Measurements from ENCODE around the gene RAD9A. TPM values are rescaled to one million over a fixed set of nuclear protein-coding genes. Genes with fewer than 3 reads are reported as not detected.

RAD9A gene
- total RNA-seq, 3 donors from 2014 or later, result 11.0 to 31.0 (median 24.6) TPM

- Histone ChIP-seq H3K36me3 (no peaks in the 10 kb centered on the region), H3K9me3 (no peaks in the 10 kb centered on the region), H3K4me3 (no peak overlapping the region), H3K27ac (no peak overlapping the region), H3K4me1 (peaks cover 1 to 2% of the 10 kb centered on the region in 2 donors), H3K27me3 (no peaks in the 10 kb centered on the region)
- intact Hi-C loops (cut with DNase I; ENCODE audit: low total_unique reads), result no loop called here
- DNase-seq (ENCODE audit: low spot score in 2 of 2), result no peak
- TF ChIP-seq POLR2A (IDR thresholded peaks at IDR 0.05) (no peak), POLR2AphosphoS5 (IDR thresholded peaks at IDR 0.05) (no peak), CTCF (IDR thresholded peaks at IDR 0.05) (no peak)
These were observed 4.3 kb upstream of the RAD9A start for GRCh38 chr11:67387518-67387917.

GRCh38 chr11:67389477-67389876, 2.3 kb upstream of the RAD9A start:
- Histone ChIP-seq H3K36me3 (no peaks in the 10 kb centered on the region), H3K4me1 (peaks cover 4% of the 10 kb centered on the region in 2 donors), H3K27me3 (no peaks in the 10 kb centered on the region), H3K4me3 (no peak overlapping the region), H3K9me3 (no peaks in the 10 kb centered on the region), H3K27ac (no peak overlapping the region)
- intact Hi-C loops (cut with DNase I; ENCODE audit: low total_unique reads), result no loop called here
- DNase-seq (ENCODE audit: low spot score in 2 of 2), result no peak
- TF ChIP-seq POLR2AphosphoS5 (IDR thresholded peaks at IDR 0.05) (no peak), CTCF (IDR thresholded peaks at IDR 0.05) (peak in 2 of 3 donors; percentile 23 to 38)

- no peaks in the 10 kb centered on the region for H3K27me3 ChIP-seq
- peak overlapping the region; percentile 78 to 84 for H3K27ac ChIP-seq
- no peak for DNase-seq (ENCODE audit: low spot score in 2 of 2)
- H3K4me3 ChIP-seq, result peak overlapping the region; percentile 74 to 98 (median 93)
- no peaks in the 10 kb centered on the region for H3K9me3 ChIP-seq
- peaks cover 4% of the 10 kb centered on the region in 2 donors for H3K4me1 ChIP-seq
- TF ChIP-seq CTCF (IDR thresholded peaks at IDR 0.05) (no peak), POLR2AphosphoS5 (IDR thresholded peaks at IDR 0.05) (no peak), POLR2A (IDR thresholded peaks at IDR 0.05) (no peak)
- H3K36me3 ChIP-seq, result no peaks in the 10 kb centered on the region
- intact Hi-C loops (cut with DNase I; ENCODE audit: low total_unique reads), result loop anchor here (5.0 to 10.0 kb wide), 2 partner anchors 34 to 114 kb away; partner anchors contain the start of genes CDK2AP2 and PITPNM1
These were observed 861 bp upstream of the RAD9A start for GRCh38 chr11:67390947-67391303.

GRCh38 chr11:67392183-67392715, 463 bp downstream of the RAD9A start:
- DNase-seq (ENCODE audit: low spot score in 2 of 2), result no peak
- Histone ChIP-seq H3K27me3 (no peaks in the 10 kb centered on the region), H3K27ac (peak overlapping the region; percentile 78 to 84), H3K4me3 (peak overlapping the region; percentile 74 to 98 (median 93)), H3K9me3 (no peaks in the 10 kb centered on the region), H3K4me1 (peaks cover 4% of the 10 kb centered on the region in 2 donors), H3K36me3 (no peaks in the 10 kb centered on the region)
- no peak for TF ChIP-seq POLR2A (IDR thresholded peaks at IDR 0.05)
- TF ChIP-seq CTCF (IDR thresholded peaks at IDR 0.05), result no peak
- no peak for TF ChIP-seq POLR2AphosphoS5 (IDR thresholded peaks at IDR 0.05)
- intact Hi-C loops (cut with DNase I; ENCODE audit: low total_unique reads), result loop anchor here (5.0 to 10.0 kb wide), 2 partner anchors 35 to 113 kb away; partner anchors contain the start of genes CDK2AP2 and PITPNM1

GRCh38 chr11:67393437-67393836, 1.7 kb downstream of the RAD9A start:
- Histone ChIP-seq H3K27me3 (no peaks in the 10 kb centered on the region), H3K36me3 (no peaks in the 10 kb centered on the region), H3K9me3 (no peaks in the 10 kb centered on the region), H3K4me3 (no peak overlapping the region), H3K4me1 (peaks cover 4% of the 10 kb centered on the region in 2 donors), H3K27ac (no peak overlapping the region)
- no peak for DNase-seq (ENCODE audit: low spot score in 2 of 2)
- TF ChIP-seq POLR2AphosphoS5 (IDR thresholded peaks at IDR 0.05), result no peak
- TF ChIP-seq POLR2A (IDR thresholded peaks at IDR 0.05), result no peak
- TF ChIP-seq CTCF (IDR thresholded peaks at IDR 0.05), result no peak
- intact Hi-C loops (cut with DNase I; ENCODE audit: low total_unique reads), result loop anchor here (5.0 to 10.0 kb wide), 2 partner anchors 36 to 111 kb away; partner anchors contain the start of genes CDK2AP2 and PITPNM1

All from breast epithelium (tissue), 4 donors.